SK-N-SH treated with all-trans-retinoic acid at 6 μM for 48 hours (cell line): Measurements from ENCODE around the gene ELMOD3.
"Not testable (repeated sequence)": the region's sequence is repeated elsewhere in the genome, so short reads cannot be mapped to it uniquely, and the experiment has no call there.

Experiments used
- ARNTL ChIP-seq: fragments of 450-650 bp; formaldehyde crosslinking; IDR thresholded peaks from 2 replicates; pipeline ENCODE4 v1.5.0; 2020; ENCODE audit warnings: low read depth, mild to moderate bottlenecking, moderate library complexity, borderline replicate concordance
- CSDC2 ChIP-seq: fragments of 250-450 bp; sonication (Bioruptor Pico); IDR thresholded peaks from 2 replicates; pipeline ENCODE4 v1.5.0; 2020; ENCODE audit warnings: mild to moderate bottlenecking, moderate library complexity
- POU6F1 ChIP-seq: fragments of 250-450 bp; sonication (Bioruptor Pico); IDR thresholded peaks from 2 replicates; pipeline ENCODE4 v1.8.0; 2021; ENCODE audit warnings: low read depth, mild to moderate bottlenecking, moderate library complexity, borderline replicate concordance
- RARB ChIP-seq: fragments of 250-450 bp; sonication (Bioruptor Pico); IDR thresholded peaks from 2 replicates; pipeline ENCODE4 v1.8.0; 2021; ENCODE audit warnings: mild to moderate bottlenecking, moderate library complexity
- ZFP3 ChIP-seq: fragments of 250-450 bp; sonication (Bioruptor Pico); IDR thresholded peaks from 2 replicates; pipeline ENCODE4 v1.5.0; 2020; ENCODE audit warnings: mild to moderate bottlenecking, moderate library complexity
- ZNF8 ChIP-seq: fragments of 450-650 bp; formaldehyde crosslinking; IDR thresholded peaks from 2 replicates; pipeline ENCODE4 v1.5.0; 2020; ENCODE audit warnings: mild to moderate bottlenecking, moderate library complexity

GRCh38 chr2:85329701-85330100 lies 24.9 kb upstream of the ELMOD3 start:
- not testable (repeated sequence) for TF ChIP-seq ZNF8; POU6F1; ZFP3 (CRISPR knock-in tag); ARNTL; CSDC2 (CRISPR knock-in tag); RARB (CRISPR knock-in tag)
